SIG-M5 (cell line): ENCODE measurements around the gene CCDC17.

ENCODE experiments used
- DNase-seq: peaks from one replicate; lab custom pipeline; 2025; lab: John Stamatoyannopoulos, UW

Gene CCDC17

GRCh38 chr1:45623972-45624371, at the start of gene CCDC17:
CCDC17 (minus strand) TSS chr1:45624054; CDS start chr1:45623909, 145 bp downstream.
- no peak for DNase-seq

GRCh38 chr1:45669859-45670655, 46.2 kb upstream of the CCDC17 start:
- DNase-seq: no peak

- no peak for DNase-seq
Observed at GRCh38 chr1:45669379-45669778, 45.5 kb upstream of the CCDC17 start.

GRCh38 chr1:45668526-45668925, 44.7 kb upstream of the CCDC17 start:
- DNase-seq: no peak

- DNase-seq: no peak
Observed at GRCh38 chr1:45667321-45668111, 43.7 kb upstream of the CCDC17 start.

- no peak for DNase-seq
Observed at GRCh38 chr1:45666836-45667235, 43.0 kb upstream of the CCDC17 start.

- DNase-seq: no peak
Observed at GRCh38 chr1:45660336-45660735, 36.5 kb upstream of the CCDC17 start.

- DNase-seq: no peak
Observed at GRCh38 chr1:45659222-45659621, 35.4 kb upstream of the CCDC17 start.

- no peak for DNase-seq
Observed at GRCh38 chr1:45658171-45658570, 34.3 kb upstream of the CCDC17 start.

GRCh38 chr1:45656573-45657226, 32.8 kb upstream of the CCDC17 start:
- no peak for DNase-seq

GRCh38 chr1:45654540-45655280, 30.9 kb upstream of the CCDC17 start:
- no peak for DNase-seq

GRCh38 chr1:45647248-45648021, 23.6 kb upstream of the CCDC17 start:
- DNase-seq: no peak

GRCh38 chr1:45644661-45645060, 20.8 kb upstream of the CCDC17 start:
- no peak for DNase-seq

- DNase-seq: no peak
Observed at GRCh38 chr1:45643978-45644377, 20.1 kb upstream of the CCDC17 start.

- no peak for DNase-seq
Observed at GRCh38 chr1:45643321-45643720, 19.5 kb upstream of the CCDC17 start.

GRCh38 chr1:45640293-45640692, 16.4 kb upstream of the CCDC17 start:
- no peak for DNase-seq

GRCh38 chr1:45635211-45635610, 11.4 kb upstream of the CCDC17 start:
- no peak for DNase-seq

GRCh38 chr1:45630429-45630828, 6.6 kb upstream of the CCDC17 start:
- no peak for DNase-seq

GRCh38 chr1:45629035-45629434, 5.2 kb upstream of the CCDC17 start:
- DNase-seq: no peak

GRCh38 chr1:45622524-45623394, 1.1 kb downstream of the CCDC17 start:
- DNase-seq: no peak
